HT1080 (cell line): Measurements from ENCODE around the gene TMTC2. TPM values are rescaled to one million over a fixed set of nuclear protein-coding genes. Genes with fewer than 3 reads are reported as not detected.

ENCODE experiments used
- DNase-seq: peaks from one replicate; pipeline ENCODE4 v3.0.0-alpha.2; 2015; ENCODE audit warnings: low read depth
- total RNA-seq: library from RNA; depleted of rRNA; stranded (reverse); fragments of >200 nt; shearing (Covaris generic); gene quantifications from 2 replicates; pipeline ENCODE4 v1.2.3, GENCODE V29; 2014

Gene TMTC2
- total RNA-seq, 1 experiment from 2014 or later = 1.7 TPM

DNA sequence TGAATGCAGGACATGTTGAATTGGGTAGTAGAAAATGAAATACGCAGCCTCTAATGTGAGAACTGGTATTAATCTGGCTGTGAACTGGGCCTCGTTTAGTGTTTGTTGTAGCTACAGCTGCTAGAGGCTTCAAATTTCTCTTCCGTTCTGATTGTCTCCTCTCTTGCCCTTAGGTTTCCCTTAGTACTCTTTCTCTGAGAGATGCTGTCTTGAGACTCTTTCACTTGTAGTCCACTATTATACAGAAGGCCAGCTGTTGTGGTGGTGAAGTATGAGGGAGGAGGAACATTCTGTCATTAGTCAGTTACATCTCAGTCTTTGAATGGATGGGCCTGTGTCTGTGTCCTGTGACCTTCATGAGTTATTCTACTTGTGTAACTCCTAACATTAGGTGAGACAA, 322.0 kb downstream of the TMTC2 start:
- DNase-seq = no peak

DNA sequence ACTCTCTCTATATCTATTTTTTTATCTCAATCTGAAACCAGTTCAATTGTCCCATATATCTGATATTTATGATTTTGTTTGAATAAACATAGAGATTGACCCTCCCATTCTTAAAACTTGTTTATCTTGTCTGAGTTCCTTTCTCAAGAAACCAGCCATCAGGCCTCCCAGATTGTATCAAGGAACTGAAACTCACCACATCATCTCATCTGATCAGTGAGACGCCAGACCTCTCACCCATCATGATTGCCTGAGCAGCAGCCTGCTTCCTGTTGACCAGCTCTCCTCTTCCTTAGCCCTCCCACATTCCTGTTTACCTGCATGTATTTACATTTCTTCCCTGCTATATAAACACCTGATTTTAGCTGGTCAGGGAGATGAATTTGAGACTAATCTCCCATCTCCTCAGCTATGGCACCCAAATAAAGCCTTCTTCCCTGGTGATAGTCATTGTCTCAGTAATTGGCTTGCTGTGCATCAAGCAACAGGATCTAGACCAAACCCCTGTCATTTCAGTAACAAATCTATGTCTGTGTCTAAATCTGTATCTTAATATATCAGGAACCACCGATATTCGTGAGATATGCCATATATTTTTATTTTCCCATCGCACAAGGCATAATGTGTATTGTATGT, 323.6 kb downstream of the TMTC2 start:
- no peak for DNase-seq

- DNase-seq = no peak
Observed at GRCh38 chr12:83015390-83016217, 328.9 kb downstream of the TMTC2 start.

- DNase-seq = peak; percentile 86
Observed at GRCh38 chr12:83016218-83016835, 329.6 kb downstream of the TMTC2 start.

DNA sequence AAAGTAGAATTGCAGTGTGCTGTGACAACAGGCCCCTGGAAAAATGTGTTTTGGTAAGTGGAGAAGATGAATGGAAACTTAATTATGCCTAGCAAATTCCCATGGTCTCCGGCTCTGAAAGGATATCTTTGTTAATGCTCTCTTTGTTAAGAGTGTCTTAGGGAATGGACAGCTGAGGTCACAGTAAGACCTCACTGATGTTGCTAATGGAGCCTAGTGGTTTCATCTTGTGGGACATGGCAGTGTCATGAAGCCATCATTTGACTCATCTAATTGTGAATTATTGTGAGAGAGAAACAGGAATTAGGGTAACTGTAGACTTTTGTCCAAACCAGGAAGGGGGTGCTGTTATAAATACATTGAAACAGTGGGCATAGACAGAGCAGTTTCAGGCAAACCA, 330.3 kb downstream of the TMTC2 start:
- DNase-seq = peak; percentile 12

GRCh38 chr12:83018088-83018487, 331.4 kb downstream of the TMTC2 start:
- no peak for DNase-seq

- no peak for DNase-seq
Observed at GRCh38 chr12:83027021-83027723, 340.5 kb downstream of the TMTC2 start.

DNA sequence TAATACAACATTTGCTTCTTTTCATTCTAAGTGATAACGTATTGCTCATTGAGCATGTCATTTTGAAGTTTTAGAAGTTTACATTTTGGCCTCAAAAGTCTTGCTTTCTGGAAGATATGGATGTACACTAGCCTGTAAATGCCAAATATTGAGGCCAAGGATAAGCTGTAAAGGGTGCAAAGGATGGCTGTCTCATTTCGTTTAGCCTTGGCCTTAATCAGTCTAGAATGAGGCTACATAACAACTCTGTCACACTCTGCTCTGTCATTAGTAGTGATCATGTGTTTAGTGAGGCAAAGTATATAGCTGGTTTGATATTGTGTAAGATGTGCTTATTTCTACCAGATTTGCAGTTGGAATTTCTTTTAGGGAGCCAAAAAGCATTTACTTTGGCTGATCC, 344.5 kb downstream of the TMTC2 start:
- no peak for DNase-seq

GRCh38 chr12:83036847-83037246, 350.1 kb downstream of the TMTC2 start:
- no peak for DNase-seq

- no peak for DNase-seq
Observed at GRCh38 chr12:83039413-83039812, 352.7 kb downstream of the TMTC2 start.

GRCh38 chr12:83040339-83040738, 353.6 kb downstream of the TMTC2 start:
- DNase-seq = no peak

DNA sequence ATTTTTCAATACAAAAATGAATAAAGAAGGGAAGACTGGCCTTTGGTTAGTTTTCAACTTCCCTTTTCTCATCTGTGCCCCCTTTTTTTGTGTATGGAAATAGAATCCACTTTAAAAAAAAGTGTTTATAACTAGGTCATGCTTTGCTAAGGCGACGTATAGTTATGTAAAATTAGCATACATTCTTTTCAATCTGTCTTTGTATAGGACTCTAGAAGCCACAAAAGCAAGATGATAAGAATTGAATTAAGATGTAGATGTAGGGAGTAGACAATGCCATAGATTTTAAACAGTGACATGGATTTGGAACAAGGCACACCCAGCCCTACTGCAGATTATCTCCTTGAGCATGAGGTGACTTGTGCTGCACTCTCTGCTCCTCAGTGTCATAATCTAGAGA, 354.3 kb downstream of the TMTC2 start:
- no peak for DNase-seq

GRCh38 chr12:83042441-83043200, 355.9 kb downstream of the TMTC2 start:
- DNase-seq = peak; percentile 3

DNA sequence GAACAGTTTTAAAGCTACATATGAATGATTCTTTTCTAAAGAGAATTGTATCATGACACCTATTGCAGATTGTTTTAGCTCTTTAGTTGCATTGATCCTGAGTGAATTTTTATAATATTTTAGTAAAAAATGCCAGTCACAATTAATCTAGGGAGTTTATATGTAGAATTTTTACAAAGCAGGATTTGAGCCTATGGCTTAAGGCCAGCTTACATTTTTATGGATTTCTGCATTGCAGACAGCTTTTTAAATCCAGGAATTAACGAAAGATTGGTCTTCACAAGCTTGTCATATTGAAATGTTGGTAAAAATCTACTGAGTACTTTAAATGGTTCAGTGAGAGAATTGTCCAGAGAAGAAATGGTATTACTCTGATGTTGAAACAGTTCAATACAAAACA, 358.0 kb downstream of the TMTC2 start:
- DNase-seq = no peak

DNA sequence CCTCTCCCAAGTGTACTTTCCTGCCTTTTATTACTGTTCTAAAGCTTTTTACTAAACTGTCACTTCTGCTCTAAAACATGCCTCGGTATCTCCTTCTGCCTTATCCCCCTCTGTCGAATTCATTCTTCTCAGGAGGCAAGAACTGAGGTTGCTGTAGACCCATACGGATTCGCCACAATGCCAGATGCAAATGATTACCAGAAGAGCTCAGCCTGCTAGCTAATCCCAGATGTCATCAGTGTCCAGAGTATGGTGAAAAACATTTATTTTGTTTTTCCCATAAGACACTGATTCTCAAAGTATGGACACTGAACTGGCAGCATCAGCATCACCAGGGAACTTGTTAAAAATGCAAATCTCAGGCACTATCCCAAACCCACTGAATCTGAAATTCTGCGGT, 359.3 kb downstream of the TMTC2 start:
- no peak for DNase-seq

GRCh38 chr12:83049306-83049705, 362.6 kb downstream of the TMTC2 start:
- DNase-seq = no peak

DNA sequence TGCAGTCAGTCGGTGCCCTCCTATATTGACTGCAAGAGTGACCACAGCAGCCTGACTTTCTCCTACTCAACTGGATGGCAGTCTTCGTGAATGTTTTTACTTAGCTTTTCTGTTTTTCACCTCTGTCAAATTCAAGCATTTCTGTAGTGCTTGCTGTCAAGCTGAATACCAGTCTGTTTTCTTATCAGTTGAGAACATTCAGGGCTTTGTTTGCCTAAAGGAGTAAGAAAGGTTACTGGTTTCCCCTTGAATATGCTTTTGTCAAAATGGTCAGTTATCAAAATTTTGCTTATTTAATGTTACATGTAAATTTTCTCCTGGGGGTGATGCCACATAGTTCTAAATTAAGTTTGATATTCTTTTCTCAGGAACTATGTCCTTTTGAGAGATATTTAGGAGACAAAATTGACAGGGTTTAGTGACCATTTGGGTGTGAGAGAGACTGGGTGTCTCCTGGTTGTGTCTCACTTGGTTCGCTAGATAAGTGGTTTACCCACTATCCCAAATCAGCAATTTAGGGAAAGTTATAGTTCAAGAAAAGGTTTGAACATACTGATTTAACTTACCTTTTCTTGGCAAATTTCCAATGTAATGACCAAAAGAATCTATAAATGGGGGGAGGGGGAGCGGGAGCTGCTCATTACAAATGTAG, 366.3 kb downstream of the TMTC2 start:
- no peak for DNase-seq

DNA sequence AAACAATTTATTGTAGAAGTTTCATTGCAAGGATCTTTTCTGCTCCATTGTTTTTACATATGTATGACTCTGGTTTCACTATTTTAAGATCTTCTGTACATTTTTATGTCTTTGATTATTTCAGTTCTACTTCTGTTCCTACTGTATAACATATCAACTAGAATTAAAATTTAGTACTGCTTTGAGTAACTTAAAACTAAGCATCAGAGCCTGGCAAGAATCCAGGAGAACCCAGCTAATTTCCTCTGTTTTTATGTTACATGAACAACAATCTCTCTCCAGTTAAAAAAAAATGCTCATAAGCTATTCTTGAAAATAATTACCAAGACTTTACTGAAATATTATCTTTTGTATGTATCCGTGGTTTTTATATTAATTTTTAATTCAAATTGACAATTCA, 370.7 kb downstream of the TMTC2 start:
- no peak for DNase-seq

GRCh38 chr12:83059107-83059506, 372.4 kb downstream of the TMTC2 start:
- DNase-seq = no peak

- no peak for DNase-seq
Observed at GRCh38 chr12:83065562-83065961, 378.9 kb downstream of the TMTC2 start.

GRCh38 chr12:83067981-83068380, 381.3 kb downstream of the TMTC2 start:
- no peak for DNase-seq
